Epithelial cell of proximal tubule (primary cell): ENCODE results near the gene METTL16. TPM values are rescaled to one million over a fixed set of nuclear protein-coding genes. Genes with fewer than 3 reads are reported as not detected.
A peak's percentile ranks its signal among the peaks of the same experiment; 100 is the strongest.

Experiments used
- DNase-seq: peaks from one replicate; pipeline ENCODE4 v3.0.0-alpha.2; 2011; ENCODE audit warnings: low read depth
- H3K4me3 ChIP-seq: 2 replicates; pipeline ENCODE4 v1.5.1; 2011; ENCODE audit warnings: low read depth, mild to moderate bottlenecking, low read length
- total RNA-seq: library from RNA; depleted of rRNA; stranded (reverse); fragments of >200 nt; gene quantifications from 2 replicates; pipeline ENCODE4 v1.2.3, GENCODE V29; 2015
- TF ChIP-seq, protein P1 (sequence below): conservative IDR thresholded peaks from 2 replicates; pipeline ENCODE4 v1.5.1; 2012; ENCODE audit warnings: low read depth, mild to moderate bottlenecking, low read length

The METTL16 gene
- total RNA-seq, 1 donor from 2014 or later, result 18.0 TPM

DNA sequence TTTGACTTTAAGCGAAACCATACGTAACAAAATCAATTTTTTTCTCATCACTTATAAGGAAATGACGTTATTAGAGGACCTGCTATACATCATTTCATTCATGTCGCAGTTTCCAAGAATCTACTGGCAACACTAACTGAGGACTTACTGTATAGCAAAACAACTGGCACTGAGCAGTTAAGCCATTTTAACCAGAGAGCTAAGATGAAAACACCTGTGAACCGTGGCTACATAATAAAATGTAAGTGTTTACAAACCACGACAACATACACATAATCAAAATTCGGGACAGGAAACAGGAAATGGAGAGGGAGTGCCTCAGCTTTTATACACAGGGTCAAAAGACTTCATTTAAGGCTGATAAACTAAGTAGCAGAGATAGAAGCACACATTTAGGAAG lies 29.5 kb downstream of the METTL16 start:
- DNase-seq, result no peak

DNA sequence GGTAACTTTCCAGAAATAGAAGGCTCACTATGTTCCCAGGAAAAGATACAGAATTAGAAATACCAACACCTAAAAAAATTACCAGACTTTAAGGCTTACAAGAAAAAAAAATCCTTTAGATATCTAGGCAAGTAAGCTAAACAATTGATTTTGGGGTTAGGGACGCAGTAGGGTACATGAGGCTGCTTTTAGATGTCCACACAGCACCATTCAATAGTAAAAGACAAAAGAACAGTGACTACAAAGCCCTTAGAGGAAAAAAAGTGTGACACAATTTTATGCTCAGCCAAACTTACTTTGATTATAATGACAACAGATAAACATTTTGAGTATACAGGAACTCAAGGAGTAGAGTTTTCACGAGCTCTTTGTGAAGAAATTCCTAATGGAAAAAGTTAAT lies 29.9 kb downstream of the METTL16 start:
- TF ChIP-seq, protein P1, sequence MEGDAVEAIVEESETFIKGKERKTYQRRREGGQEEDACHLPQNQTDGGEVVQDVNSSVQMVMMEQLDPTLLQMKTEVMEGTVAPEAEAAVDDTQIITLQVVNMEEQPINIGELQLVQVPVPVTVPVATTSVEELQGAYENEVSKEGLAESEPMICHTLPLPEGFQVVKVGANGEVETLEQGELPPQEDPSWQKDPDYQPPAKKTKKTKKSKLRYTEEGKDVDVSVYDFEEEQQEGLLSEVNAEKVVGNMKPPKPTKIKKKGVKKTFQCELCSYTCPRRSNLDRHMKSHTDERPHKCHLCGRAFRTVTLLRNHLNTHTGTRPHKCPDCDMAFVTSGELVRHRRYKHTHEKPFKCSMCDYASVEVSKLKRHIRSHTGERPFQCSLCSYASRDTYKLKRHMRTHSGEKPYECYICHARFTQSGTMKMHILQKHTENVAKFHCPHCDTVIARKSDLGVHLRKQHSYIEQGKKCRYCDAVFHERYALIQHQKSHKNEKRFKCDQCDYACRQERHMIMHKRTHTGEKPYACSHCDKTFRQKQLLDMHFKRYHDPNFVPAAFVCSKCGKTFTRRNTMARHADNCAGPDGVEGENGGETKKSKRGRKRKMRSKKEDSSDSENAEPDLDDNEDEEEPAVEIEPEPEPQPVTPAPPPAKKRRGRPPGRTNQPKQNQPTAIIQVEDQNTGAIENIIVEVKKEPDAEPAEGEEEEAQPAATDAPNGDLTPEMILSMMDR, result no peak
- no peak overlapping the region for H3K4me3 ChIP-seq

More for the DNA sequence above, 29.5 kb downstream of the METTL16 start:
- TF ChIP-seq, protein P1, result no peak
- H3K4me3 ChIP-seq, result no peak overlapping the region

DNA sequence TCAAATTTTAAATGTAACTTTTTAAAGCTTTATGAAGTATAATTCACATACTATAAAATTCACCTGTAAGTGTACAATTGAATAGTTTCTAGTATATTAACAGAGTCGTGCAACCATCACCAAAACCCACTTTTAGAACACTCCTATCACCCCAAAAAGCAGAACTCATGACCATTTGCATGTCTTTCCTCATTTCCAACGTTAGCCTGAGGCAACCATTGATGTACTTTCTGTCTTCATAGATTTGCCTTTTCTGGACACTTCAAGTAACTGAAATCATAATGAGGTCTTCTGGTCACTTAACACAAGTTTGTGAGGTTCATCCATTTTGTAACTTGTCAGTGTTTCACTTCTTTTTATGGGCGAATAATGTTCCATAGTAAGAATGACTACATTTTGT lies 33.2 kb downstream of the METTL16 start:
- H3K4me3 ChIP-seq, result no peak overlapping the region

More for the DNA sequence above, 29.9 kb downstream of the METTL16 start:
- DNase-seq, result no peak

DNA sequence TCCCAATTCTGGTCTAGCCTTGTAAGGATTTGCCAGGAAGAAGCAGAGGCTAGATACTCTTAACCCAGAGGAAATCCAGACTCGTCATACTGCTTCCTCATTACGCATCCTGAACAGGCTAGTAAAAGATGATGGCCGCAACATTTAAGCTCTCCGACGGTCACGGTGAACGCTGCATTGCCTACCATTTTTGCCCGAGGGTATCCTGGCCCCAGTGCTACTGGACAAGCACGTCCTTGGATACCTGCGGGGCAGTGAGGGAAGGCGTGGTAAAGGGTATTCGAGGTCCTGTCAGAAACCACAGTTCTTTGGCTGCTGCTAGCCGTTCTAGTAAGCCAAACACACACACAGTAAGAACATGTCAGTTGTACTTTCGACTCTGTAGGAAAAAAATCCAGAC lies 36.6 kb downstream of the METTL16 start:
- no peak overlapping the region for H3K4me3 ChIP-seq
- TF ChIP-seq, protein P1, result no peak
- no peak for DNase-seq

More for the DNA sequence above, 33.2 kb downstream of the METTL16 start:
- no peak for DNase-seq
- TF ChIP-seq, protein P1, result no peak

DNA sequence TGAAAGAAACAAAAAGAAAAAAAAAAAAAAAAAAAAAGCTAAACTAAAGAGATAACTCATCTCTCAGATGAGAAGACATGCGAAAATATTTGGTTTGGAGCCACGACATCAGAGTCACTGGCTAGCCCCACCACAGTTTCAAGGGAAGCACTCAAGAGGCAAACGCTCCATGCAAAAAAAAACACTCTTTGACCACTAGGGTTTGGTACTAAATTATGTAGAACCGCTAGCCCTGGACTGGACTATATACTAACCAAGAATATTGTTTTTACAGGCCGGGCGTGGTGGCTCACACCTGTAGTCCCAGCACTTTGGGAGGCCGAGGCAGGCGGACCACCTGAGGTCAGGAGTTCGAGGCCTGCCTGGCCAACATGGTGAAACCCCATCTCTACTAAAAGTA lies 37.3 kb downstream of the METTL16 start:
- no peak for DNase-seq
- H3K4me3 ChIP-seq, result no peak overlapping the region
- TF ChIP-seq, protein P1, result no peak

DNA sequence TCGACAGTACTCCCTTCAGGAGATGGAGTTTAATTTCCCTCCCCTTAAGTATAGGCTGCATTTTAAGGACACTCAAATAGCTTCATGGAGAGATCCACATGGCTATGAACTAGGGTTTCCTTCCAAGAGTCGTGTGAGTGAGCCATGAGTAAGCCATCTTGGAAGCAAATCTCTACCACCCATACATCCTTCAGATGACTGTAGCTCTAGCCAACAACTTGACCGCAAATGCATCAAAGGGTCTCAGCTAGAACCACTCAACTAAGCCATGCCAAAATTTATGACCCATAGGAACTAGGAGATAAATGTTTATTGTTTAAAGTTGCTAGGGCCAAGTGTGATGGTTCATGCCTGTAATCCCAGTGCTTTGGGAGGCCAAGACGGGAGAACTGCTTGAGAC lies 43.4 kb downstream of the METTL16 start:
- no peak for DNase-seq
- TF ChIP-seq, protein P1, result no peak
- H3K4me3 ChIP-seq, result no peak overlapping the region

DNA sequence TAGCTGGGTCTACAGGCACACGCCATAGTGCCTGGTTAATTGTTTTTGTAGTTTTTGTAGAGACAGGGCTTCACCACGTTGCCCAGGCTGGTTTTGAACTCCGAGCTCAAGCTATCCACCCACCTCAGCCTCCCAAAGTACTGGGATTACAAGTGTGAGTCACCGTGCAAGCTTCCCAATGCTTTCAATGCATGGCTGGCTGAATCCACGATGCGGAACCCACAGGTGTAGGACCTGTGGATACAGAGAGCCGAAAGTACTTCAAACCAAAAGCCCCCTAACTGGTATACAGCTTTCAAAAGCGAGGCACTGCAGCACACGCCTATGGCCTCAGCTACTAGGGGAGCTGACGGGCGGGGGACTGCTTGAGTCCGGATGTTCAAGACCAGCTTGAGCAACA lies 44.8 kb downstream of the METTL16 start:
- TF ChIP-seq, protein P1, result no peak
- no peak overlapping the region for H3K4me3 ChIP-seq
- peak; percentile 36 for DNase-seq
